ENCODE results near the gene ADM5.

ADM5 gene

GRCh38 chr19:49657493-49658138 lies 31.8 kb upstream of the ADM5 start:
- in situ Hi-C loops (cut with HindIII; ENCODE audit: low pct_ligation_motif_present, low pct_unique_long_range_greater_than_20kb, low sequenced_read_pairs): no loop called here

GRCh38 chr19:49658139-49658517 lies 31.3 kb upstream of the ADM5 start:
- DNase-seq: no peak
- in situ Hi-C loops (cut with HindIII; ENCODE audit: low pct_ligation_motif_present, low pct_unique_long_range_greater_than_20kb, low sequenced_read_pairs): no loop called here

More at GRCh38 chr19:49657493-49658138, 31.8 kb upstream of the ADM5 start:
- no peak for DNase-seq

- in situ Hi-C loops (cut with HindIII; ENCODE audit: low pct_ligation_motif_present, low pct_unique_long_range_greater_than_20kb, low sequenced_read_pairs): no loop called here
- DNase-seq: no peak
These were observed 30.6 kb upstream of the ADM5 start for GRCh38 chr19:49658566-49659442.

- in situ Hi-C loops (cut with HindIII; ENCODE audit: low pct_ligation_motif_present, low pct_unique_long_range_greater_than_20kb, low sequenced_read_pairs): no loop called here
- no peak for DNase-seq
These were observed 28.9 kb upstream of the ADM5 start for GRCh38 chr19:49660338-49660961.

GRCh38 chr19:49662011-49662410 lies 27.4 kb upstream of the ADM5 start:
- in situ Hi-C loops (cut with HindIII; ENCODE audit: low pct_ligation_motif_present, low pct_unique_long_range_greater_than_20kb, low sequenced_read_pairs): no loop called here
- no peak for DNase-seq

GRCh38 chr19:49663224-49663623 lies 26.2 kb upstream of the ADM5 start:
- no peak for DNase-seq
- in situ Hi-C loops (cut with HindIII; ENCODE audit: low pct_ligation_motif_present, low pct_unique_long_range_greater_than_20kb, low sequenced_read_pairs): no loop called here

- DNase-seq: peak; percentile 77
- in situ Hi-C loops (cut with HindIII; ENCODE audit: low pct_ligation_motif_present, low pct_unique_long_range_greater_than_20kb, low sequenced_read_pairs): no loop called here
These were observed 25.0 kb upstream of the ADM5 start for GRCh38 chr19:49664171-49665035.

- no peak for DNase-seq
These were observed 24.4 kb upstream of the ADM5 start for GRCh38 chr19:49665036-49665350.

GRCh38 chr19:49665351-49666119 lies 23.9 kb upstream of the ADM5 start, which contains the start of the genes BCL2L12 and IRF3:
Gene BCL2L12 (plus strand): TSS chr19:49665933. CDS start chr19:49666693, 760 bp downstream.
Gene IRF3 (minus strand): TSS chr19:49665857. CDS start chr19:49664838, 1,019 bp downstream.
- peak; percentile 95 for DNase-seq
- in situ Hi-C loops (cut with HindIII; ENCODE audit: low pct_ligation_motif_present, low pct_unique_long_range_greater_than_20kb, low sequenced_read_pairs): no loop called here

More at GRCh38 chr19:49665036-49665350, 24.4 kb upstream of the ADM5 start:
- in situ Hi-C loops (cut with HindIII; ENCODE audit: low pct_ligation_motif_present, low pct_unique_long_range_greater_than_20kb, low sequenced_read_pairs): no loop called here

GRCh38 chr19:49666120-49666444 lies 23.3 kb upstream of the ADM5 start:
- in situ Hi-C loops (cut with HindIII; ENCODE audit: low pct_ligation_motif_present, low pct_unique_long_range_greater_than_20kb, low sequenced_read_pairs): no loop called here
- DNase-seq: no peak

GRCh38 chr19:49667473-49667872 lies 21.9 kb upstream of the ADM5 start:
- DNase-seq: no peak
- in situ Hi-C loops (cut with HindIII; ENCODE audit: low pct_ligation_motif_present, low pct_unique_long_range_greater_than_20kb, low sequenced_read_pairs): no loop called here

GRCh38 chr19:49669516-49669915 lies 19.9 kb upstream of the ADM5 start:
- in situ Hi-C loops (cut with HindIII; ENCODE audit: low pct_ligation_motif_present, low pct_unique_long_range_greater_than_20kb, low sequenced_read_pairs): no loop called here
- DNase-seq: no peak

- in situ Hi-C loops (cut with HindIII; ENCODE audit: low pct_ligation_motif_present, low pct_unique_long_range_greater_than_20kb, low sequenced_read_pairs): no loop called here
- DNase-seq: peak; percentile 64
These were observed 17.1 kb upstream of the ADM5 start for GRCh38 chr19:49672131-49672919.

GRCh38 chr19:49676136-49676783 lies 13.1 kb upstream of the ADM5 start:
- DNase-seq: peak; percentile 91

GRCh38 chr19:49676784-49677230 lies 12.6 kb upstream of the ADM5 start:
- DNase-seq: peak; percentile 98
- in situ Hi-C loops (cut with HindIII; ENCODE audit: low pct_ligation_motif_present, low pct_unique_long_range_greater_than_20kb, low sequenced_read_pairs): no loop called here

More at GRCh38 chr19:49676136-49676783, 13.1 kb upstream of the ADM5 start:
- in situ Hi-C loops (cut with HindIII; ENCODE audit: low pct_ligation_motif_present, low pct_unique_long_range_greater_than_20kb, low sequenced_read_pairs): no loop called here

GRCh38 chr19:49677231-49677900 lies 12.0 kb upstream of the ADM5 start, which contains the start of gene PRMT1:
Gene PRMT1 (plus strand): TSS chr19:49677271. CDS start chr19:49677281, 10 bp downstream.
- in situ Hi-C loops (cut with HindIII; ENCODE audit: low pct_ligation_motif_present, low pct_unique_long_range_greater_than_20kb, low sequenced_read_pairs): no loop called here
- peak; percentile 44 for DNase-seq
